ENCODE results near the gene COL4A2.

Gene COL4A2

DNA sequence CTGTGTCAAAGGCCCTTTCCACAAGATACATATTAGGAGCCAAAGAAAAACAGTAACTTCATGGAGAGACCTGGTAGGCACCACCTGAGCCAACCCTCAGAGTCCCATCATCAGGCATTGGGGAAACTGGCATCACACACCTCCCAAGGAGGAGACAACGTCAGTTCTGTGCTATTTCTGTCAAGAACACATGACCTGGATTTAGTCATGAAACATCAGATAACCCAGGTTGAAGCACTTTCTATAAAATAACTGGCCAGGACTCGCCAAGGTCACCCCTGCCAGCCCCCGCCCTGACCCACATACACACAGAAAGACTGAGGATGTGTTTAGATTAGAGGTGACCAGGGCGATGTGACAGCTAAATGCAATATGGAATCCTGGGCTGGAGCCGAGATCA is 35.8 kb upstream of the COL4A2 start:
- DNase-seq (ENCODE audit: extremely low read depth in 1 of 2, low read depth in 1 of 2): no peak

DNA sequence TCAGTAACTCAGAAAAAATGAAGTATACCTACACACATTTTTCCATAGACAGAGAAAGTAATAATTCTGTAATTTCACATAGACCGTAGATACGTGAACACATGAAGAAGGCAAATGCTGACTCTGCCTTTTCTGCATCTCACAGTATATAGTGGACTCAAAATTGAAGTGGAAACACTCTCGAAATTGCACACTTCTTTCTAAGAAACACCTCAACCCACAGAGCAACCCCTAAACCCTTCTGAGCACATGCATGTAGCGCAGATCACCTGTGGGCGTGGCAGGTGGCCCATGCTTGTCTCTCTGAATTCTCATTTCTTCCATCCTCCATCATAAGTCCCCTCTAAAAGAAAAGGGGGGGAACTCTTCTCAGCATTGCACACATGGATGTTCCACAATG is 34.9 kb upstream of the COL4A2 start:
- DNase-seq (ENCODE audit: extremely low read depth in 1 of 2, low read depth in 1 of 2): no peak

DNA sequence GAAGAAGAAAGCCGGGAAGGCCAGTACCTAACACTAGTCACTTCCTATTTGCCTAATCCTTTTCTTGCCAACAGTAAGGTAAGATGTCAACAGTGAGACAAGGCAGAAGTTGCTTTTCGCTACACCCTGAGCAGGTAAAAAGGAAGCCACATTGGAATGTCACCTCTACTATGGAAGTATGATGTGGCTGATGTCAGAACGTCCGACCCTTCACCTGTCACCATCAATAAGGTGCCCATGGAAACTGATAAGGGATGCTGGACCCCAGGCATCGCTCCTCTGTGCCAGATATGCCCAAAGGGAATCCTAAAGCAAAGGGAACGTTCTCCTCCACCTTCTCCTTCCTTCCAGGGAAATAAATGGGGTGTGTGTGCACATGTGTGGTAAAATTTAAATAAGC is 34.4 kb upstream of the COL4A2 start:
- no peak for DNase-seq (ENCODE audit: extremely low read depth in 1 of 2, low read depth in 1 of 2)

DNA sequence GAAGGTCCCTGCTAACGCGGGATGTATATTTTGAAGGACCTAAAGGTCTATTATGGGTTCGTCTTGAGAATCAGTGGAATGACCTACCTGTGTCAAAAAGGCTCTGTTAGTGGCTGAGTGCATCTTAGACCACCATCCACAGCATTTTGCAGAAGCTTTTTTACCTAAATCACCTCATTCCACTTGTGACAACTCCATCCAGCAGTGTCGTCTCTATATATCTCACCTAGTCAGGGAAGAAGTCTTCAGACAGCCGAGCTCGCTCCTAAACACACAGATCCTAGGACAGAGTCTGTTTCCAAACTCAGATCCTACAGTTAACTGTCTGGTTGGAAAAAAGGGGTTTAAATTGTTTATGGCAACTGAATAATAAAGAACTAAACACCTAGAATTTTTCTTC is 33.8 kb upstream of the COL4A2 start:
- no peak for DNase-seq (ENCODE audit: extremely low read depth in 1 of 2, low read depth in 1 of 2)

DNA sequence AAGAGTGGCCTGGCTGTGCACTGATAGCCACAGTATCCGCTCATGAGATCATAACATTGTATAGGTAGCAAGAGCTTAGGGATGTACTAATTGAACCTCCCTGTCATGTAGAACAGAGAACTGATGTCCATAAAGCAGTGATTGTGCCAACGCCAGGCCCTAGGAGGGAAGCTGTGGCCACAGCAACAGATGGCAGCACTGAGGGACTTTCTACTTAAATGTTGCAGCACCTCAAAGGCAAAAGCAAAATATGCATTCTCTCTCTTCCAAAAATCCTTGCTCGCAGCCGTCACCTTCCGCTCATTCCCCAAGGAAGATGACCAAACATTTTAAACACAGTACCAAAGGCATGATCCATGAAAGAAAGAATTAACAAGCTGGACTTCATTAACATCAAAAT is 32.4 kb upstream of the COL4A2 start:
- no peak for DNase-seq (ENCODE audit: extremely low read depth in 1 of 2, low read depth in 1 of 2)

DNA sequence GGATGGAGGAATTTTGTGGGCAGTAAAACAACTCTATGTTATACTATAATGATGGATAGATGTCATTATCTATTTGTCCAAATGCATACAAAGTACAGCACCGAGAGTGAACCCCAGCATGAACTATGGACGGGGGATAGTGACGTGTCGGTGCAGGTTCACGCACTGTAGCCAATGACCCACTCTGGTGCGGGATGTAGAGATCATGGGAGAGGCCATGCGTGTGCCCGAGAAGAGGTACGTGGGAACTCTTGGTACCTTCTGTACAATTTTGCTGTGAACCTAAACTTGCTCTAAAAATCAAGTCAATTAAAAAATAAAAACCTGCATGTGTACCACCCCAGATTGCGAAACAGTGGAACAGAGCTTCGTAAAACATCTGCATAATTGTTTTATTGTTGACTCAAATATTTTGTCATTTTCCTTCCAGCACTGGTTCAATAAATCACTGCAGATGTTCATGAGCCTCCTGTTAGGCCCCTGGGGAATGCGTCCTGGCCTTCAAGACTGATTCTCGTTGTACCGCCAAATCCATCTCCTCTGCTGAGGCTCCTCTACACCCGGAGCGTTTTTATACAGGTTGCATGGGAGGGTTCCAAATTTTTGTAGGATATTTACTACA is 31.0 kb upstream of the COL4A2 start:
- DNase-seq (ENCODE audit: extremely low read depth in 1 of 2, low read depth in 1 of 2): no peak

DNA sequence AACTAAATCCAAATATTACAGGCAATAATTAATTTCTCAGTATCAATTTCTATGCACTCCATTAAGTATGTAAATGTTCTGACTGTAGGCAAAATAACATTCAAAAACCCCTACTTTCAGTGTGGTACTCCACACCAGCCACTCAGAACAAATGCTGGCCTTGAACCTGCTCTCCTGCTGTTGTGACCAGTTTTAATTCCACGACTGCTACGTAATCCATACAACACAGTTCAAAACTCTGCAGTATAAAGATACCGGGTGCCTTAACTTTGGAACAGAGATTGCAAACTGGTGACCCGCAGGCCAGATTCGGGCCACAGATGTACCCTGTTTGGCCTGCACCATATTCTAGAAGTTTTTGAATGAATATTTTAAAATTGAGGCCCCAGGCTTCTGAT is 30.5 kb upstream of the COL4A2 start:
- no peak for DNase-seq (ENCODE audit: extremely low read depth in 1 of 2, low read depth in 1 of 2)

DNA sequence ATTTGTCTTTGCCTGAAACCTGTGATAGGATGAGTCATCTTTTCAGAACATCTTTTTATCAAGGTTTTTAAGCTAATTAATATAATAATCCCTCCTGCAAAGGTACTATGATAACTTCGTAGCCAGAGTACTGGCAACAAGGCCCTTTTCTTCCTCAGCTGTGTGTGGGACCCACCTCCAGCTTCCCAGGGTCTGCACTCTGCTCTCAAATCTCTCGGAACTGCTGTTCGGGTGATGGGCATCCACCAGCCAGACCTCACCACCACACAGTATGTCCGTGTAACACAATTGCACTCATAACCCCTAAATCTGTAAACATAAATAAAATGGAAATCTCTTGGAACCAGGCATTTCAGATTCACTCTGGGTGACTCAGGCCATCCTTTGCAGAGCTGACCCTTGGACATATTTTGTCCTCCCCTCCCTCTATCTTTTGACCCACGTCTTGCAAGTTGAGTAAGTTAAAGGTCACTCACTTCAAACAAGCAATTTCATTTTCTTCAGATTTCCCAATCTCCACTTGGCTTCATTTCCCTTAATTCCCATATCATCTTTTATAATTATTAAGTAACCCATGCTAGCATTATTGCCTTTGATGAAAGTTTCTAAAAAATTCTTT is 29.6 kb upstream of the COL4A2 start:
- no peak for DNase-seq (ENCODE audit: extremely low read depth in 1 of 2, low read depth in 1 of 2)

DNA sequence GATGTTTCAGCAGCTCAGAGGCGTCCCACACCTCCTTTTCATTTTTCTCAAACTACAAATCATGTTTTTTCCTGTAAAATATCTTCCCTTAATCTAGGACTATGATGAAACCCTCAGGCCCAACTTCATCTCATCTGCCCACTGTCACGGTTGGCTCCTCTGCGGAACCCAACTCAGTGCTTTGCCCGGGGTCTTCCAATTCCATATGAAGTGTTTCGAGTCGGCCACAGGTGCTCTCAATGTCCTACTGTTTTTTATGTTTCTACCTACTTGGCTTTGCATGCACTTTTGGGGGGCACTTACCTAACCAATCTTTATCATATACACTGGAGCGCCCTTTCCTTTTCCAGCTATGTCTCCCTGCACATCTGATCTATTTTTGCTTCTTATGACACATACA is 28.2 kb upstream of the COL4A2 start:
- DNase-seq (ENCODE audit: extremely low read depth in 1 of 2, low read depth in 1 of 2): no peak

DNA sequence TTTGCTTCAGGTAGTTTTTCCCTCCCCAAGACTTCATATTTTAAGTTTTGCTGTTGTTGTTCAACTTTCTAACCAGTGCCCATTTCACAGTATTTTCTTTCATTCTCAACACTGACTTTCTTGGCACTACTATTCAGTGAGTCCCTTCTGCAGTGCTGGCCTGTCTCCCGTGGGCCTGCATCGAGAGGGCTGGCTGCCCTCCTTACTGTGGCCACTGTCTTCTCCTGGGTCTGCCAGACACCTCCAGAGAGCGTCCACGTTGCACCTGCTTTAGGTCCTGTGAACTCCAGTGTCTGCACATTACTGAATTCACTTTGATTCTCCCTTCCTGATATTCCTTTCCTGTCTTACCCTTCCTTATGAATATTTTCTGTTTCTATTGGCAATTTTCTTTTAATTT is 27.4 kb upstream of the COL4A2 start:
- DNase-seq (ENCODE audit: extremely low read depth in 1 of 2, low read depth in 1 of 2): no peak

DNA sequence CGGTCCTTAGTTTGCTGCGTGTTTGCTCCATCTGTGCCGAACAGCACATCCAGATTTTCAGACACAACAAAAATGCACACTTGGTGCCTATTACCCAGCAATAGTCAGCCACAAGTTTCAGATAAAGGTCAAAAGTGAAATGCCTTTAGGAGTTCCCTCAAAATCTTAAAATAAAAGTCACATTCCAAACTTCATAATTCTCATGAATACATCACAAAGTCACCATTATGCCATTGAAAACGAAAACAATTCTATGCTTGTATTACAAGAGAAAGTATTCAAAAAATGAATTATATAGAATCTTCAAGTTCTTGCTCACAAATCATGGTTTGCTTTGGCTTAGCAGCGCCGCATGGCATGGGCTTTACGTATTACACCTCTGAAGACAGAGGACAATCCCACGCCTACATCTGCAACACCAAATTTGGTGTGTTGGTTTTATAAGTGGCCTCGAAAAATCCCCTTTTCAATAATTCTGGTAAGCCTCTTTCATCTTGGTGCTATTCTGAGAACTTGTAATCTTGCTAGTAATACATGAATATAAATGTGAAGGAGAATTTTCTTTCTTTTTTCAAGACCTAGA is 26.8 kb upstream of the COL4A2 start:
- no peak for DNase-seq (ENCODE audit: extremely low read depth in 1 of 2, low read depth in 1 of 2)

DNA sequence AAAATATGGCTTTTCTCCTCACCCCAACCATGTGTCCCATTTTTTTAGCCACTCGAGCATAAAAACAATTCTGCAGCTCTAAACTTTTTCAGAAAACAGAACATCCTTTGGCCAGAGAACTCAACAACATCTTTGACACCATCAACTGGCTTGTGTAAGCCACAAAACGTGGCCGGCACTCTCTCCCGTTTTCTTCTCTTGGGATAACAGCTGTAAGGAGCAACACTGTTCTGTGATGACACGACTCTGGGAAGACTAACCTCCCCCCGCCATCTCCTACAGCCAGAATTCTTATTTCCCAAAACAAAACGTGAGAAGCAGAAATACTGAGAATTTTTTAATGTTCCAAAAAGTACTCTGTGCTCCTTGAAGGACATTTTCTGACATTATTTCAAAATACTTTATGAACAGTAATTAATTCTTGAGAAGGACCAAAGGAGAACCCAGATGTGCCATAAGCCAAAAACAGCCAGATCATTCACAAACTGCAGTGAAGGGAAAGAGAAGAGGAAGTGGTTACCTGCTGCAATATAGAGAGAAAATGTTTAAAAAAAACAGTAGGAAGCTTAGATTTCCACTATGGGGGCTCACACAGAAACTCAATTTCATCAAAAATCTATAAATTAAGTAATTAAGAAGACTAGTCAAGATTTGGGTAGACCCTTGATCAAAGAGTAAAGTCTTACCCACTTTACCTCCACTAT is 25.9 kb upstream of the COL4A2 start:
- no peak for DNase-seq (ENCODE audit: extremely low read depth in 1 of 2, low read depth in 1 of 2)

DNA sequence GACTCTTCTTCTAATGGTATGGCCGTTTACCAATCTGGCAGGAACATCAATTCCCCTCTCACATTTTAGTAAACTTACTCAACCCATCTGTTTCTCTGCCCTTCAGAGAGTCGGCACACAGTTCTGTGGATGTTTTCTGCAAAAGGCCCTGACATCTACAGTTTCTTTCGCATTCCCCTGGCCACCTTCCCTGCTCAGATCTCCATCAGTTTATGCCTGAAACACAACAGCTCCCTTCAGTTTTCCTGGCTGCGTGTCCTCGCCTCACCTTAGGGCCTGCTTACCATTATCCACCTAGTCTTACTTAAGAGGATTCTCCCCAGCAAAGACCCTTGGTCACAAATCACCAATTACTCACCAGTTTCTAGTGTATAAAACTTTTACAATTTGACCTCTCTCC is 25.3 kb upstream of the COL4A2 start:
- no peak for DNase-seq (ENCODE audit: extremely low read depth in 1 of 2, low read depth in 1 of 2)

DNA sequence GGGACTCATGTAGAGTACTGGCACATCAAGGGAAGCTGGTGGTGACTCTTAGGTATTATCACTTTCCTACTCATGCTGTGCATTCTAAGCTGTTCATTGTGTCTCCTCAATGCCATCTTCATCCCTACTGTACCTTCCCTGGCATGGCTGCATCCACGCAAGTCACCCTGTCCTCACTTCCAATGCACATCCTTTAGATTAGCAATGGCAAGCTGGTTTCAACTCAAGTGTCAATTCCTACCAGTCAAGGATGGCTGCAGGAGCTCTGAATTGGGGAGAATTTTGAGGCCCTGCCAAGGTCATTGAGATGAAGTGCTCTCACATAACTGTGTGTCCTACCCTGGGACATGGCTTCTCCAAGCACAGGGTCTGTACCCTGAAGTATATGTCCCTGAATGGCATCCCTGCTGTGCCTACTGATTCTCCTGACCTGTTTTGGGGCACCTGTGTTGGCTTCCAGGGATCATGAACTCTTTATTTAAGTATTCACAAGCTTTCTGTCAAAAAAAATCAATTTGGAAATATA is 24.7 kb upstream of the COL4A2 start:
- DNase-seq (ENCODE audit: extremely low read depth in 1 of 2, low read depth in 1 of 2): no peak

DNA sequence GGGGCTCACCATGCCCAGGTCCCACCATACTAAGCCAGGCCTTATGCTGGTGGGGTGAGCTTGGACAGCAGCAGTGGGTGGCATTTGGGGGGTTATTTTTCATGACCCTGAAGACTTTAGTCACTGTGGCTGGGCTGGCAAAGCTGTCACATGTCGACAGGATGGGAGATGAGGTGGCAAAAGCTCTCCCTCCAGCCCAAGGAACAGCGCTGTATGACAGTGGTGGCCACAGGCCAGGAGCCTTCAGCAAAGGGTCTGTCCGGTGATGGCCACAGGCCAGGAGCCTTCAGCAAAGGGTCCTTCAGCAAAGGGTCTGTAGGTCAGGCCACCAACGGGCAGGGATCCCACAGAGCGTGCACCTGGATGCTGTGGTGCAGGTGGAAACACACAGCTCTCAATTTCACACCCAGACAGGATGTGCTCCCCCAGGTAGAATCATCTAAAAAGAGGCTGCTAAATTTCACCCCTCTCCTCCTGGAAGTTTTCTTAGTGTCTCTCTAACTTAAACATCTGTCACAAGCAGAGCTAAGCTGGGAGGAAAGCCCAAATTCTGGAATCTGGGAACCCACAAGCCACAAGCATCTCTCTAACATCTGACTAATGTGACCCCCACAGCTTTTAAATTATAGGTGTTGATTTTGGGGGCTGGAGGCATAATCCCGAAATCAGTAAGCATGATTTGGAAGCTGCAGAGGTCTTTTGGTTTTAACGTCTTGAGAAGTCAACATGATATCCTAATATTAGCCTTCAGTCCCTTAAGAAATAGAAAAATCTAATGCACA is 23.2 kb upstream of the COL4A2 start:
- DNase-seq (ENCODE audit: extremely low read depth in 1 of 2, low read depth in 1 of 2): no peak

DNA sequence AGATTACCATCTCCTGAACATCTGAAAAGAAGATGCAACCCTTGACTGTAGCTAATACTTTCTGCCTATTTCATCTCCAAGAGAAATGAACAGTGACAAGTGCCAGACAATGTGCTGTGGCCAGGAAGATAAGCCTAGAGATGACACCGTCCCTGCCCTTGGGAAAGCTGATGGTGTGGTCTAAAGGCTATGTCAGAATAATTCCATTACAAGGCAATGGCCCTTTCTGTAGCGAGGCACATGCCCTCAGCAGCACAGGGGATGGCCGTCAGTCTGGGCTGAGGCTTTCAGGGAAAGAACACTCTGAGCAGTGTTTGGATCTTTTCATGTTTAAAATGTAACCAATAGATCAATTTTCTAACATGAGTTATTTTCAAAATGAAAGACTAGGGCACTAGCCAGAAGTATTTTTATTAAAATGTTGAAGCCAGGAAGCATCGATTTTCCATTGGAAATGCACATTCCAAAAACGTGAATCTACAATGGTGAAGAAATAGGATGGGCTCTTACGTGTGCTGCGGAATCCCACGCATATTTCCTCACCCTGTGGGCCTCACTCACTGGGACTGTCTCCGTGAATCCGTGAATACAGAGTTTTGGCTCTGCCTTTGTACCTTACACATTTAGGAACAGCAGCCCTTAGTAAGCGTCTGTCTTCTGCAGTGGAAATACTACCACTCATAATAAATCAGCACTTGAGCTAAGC is 22.2 kb upstream of the COL4A2 start:
- DNase-seq (ENCODE audit: extremely low read depth in 1 of 2, low read depth in 1 of 2): no peak

DNA sequence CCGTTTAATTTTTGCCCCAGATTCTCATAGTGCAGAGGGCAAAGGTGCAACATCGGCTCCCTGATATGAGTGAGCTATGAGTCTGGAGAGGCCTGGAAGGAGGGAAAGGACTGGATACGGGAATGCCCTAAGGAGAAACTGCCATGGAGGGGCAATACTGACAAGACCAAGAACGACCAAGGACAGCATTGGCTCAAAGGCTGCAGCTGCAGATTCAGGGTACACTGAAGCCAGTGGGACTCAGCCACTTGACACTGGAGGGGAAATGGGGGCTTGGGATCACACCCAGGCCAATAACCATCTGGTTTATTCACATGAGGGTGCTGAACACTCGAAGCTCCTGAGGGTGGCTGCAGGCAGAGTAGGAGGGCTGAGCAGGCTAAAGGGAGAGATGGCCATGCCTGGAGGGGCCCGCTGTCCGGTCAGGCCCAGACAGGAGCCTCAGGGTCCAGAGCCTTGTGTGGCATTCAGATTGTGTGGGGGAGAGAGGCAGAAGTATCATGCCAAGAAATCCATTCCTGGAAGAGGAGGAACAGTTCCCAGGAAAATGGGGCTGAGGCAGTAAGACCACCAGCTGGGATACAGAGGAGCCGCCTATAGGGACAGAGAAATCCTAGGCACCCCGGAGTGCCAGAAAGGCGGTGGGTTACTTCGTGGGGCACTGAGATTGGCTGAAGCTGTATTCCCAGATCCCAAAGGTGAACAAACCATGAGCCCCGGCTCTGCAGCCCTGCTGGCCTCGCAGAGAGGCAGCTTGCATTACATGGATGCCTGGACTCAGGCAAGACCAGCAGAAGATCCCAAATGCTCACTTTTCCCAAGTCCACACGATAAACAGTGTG is 20.9 kb upstream of the COL4A2 start:
- DNase-seq (ENCODE audit: extremely low read depth in 1 of 2, low read depth in 1 of 2): no peak

DNA sequence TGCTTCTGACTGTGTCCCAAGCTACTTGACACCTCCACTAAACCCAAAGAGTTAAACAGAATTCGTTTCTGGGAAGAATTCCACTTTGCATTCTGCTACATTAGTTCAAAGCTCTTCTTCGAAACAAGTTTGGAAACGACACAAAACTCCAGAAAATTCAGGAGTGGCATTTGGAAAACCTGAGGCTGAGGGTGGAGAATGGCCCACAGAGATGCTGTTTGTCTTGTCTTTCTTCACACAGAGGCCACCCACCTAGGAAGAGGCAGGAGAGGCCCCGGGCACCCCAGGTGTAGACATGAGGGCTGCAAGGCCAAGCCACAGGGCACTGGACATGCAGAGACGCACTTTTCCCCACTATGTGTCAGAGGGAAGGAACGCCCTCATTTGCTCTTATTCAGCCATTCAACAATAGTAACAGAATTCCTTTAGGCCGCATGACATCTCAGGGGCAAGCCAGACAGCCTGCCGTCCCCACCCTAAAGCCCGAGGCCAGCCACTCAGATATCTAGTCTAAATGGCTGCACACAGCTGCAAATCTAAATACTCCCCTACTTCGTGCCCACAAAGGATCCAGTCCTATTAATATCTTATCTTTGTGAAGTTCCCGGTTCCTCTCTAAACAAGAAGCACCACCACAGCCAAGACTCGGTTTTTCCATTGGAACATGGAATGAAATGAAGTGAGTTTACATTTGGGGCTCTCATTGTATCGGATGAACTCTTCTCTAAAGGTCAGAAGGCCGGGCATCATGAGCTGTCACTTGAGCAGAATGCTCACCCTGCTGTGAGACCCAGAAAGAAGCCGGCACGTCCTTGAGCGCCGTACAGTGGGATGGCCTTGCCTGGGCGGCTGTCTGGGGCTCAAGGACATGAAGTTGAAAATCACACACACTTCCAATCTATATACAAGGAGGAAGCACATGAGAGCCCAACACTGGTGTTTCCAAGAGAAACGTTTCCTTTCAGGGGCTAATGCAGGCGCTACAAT is 20.0 kb upstream of the COL4A2 start:
- DNase-seq (ENCODE audit: extremely low read depth in 1 of 2, low read depth in 1 of 2): no peak

All from stimulated activated CD8-positive, alpha-beta memory T cell treated with anti-CD3 and anti-CD28 coated beads, Interleukin-7, amount 100 ng/mL, for 48 hours (primary cell).